MCF 10A (cell line): ENCODE data around the gene SST. TPM values are rescaled to one million over a fixed set of nuclear protein-coding genes. Genes with fewer than 3 reads are reported as not detected.

Experiments used
- BruUV-seq: library from RNA; stranded (reverse); fragments of 400-500 nt; replicated peaks from 2 replicates; lab custom pipeline; 2021; lab: Mats Ljungman, UMichigan
- CTCF ChIA-PET: fragments of 300-600 bp; sonication (Branson Sonifier 250); formaldehyde crosslinking; extraction: SDS; loops from one replicate; lab custom pipeline; 2021; ENCODE audit warnings: antibody characterized with exemption, inconsistent platforms; lab: Yijun Ruan, JAX
- POLR2A ChIA-PET: fragments of 300-600, 350-650 bp; sonication (Branson Sonifier 250); formaldehyde crosslinking; extraction: SDS; loops from one replicate; lab custom pipeline; 2020; ENCODE audit warnings: antibody characterized with exemption, inconsistent platforms; lab: Yijun Ruan, JAX
- DNase-seq: peaks from one replicate; pipeline ENCODE4 v3.0.0-alpha.2; 2018; ENCODE audit not compliant: unreplicated experiment
- H3K27ac Mint-ChIP-seq: one replicate; pipeline ENCODE4 v1.8.0; 2022; ENCODE audit warnings: mild to moderate bottlenecking, low read depth, mixed read lengths; ENCODE audit not compliant: unreplicated experiment
- H3K27me3 Mint-ChIP-seq: one replicate; pipeline ENCODE4 v1.8.0; 2022; ENCODE audit warnings: mixed read lengths; ENCODE audit not compliant: insufficient read depth, unreplicated experiment
- H3K36me3 Mint-ChIP-seq: one replicate; pipeline ENCODE4 v1.8.0; 2022; ENCODE audit warnings: mild to moderate bottlenecking, moderate library complexity, mixed read lengths; ENCODE audit not compliant: insufficient read depth, unreplicated experiment
- H3K4me1 Mint-ChIP-seq: one replicate; pipeline ENCODE4 v1.8.0; 2022; ENCODE audit warnings: mixed read lengths; ENCODE audit not compliant: insufficient read depth, unreplicated experiment
- H3K4me3 Mint-ChIP-seq: one replicate; pipeline ENCODE4 v1.8.0; 2022; ENCODE audit warnings: mild to moderate bottlenecking, moderate library complexity, mixed read lengths; ENCODE audit not compliant: unreplicated experiment
- H3K9me3 Mint-ChIP-seq: one replicate; pipeline ENCODE4 v1.8.0; 2022; ENCODE audit warnings: mixed read lengths; ENCODE audit not compliant: unreplicated experiment
- intact Hi-C: fragments of 100-400 bp; cut with micrococcal nuclease; formaldehyde crosslinking; loops from 2 replicates; pipeline ENCODE4 v1.14.1; 2022
- total RNA-seq: library from RNA; stranded (reverse); gene quantifications from 2 replicates; pipeline ENCODE4 v1.2.3, GENCODE V29; 2022
- TF ChIP-seq, protein P1 (sequence below): fragments of 200-600 bp; IDR thresholded peaks from one replicate; pipeline ENCODE4 v1.8.0; 2022; ENCODE audit warnings: antibody characterized with exemption, mild to moderate bottlenecking; ENCODE audit not compliant: unreplicated experiment

Gene SST
- total RNA-seq, 1 experiment from 2014 or later, result not detected

DNA sequence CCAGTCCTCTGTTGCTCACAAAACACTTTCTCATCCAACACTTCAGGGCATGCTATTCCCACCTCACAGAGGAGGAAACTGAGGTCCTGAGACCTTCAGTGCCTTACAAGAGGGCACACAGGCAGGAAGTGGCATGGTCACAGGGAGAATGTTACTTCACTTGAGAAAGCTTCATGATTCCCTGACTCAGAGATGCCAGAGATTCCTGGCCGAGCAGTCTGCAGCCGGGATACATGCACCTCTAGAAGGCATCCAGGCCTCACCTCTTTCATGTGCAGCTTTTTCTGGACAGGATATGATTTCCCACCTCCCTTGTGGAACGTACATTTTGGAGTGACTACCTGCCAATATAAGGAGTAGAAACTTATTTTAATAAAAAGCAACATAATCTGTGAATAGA is 2.8 kb upstream of the SST start:
- Mint-ChIP-seq H3K4me3 (no peak overlapping the region), H3K9me3 (no peaks in the 10 kb centered on the region), H3K27me3 (peaks cover 84% of the 10 kb centered on the region), H3K27ac (no peak overlapping the region), H3K36me3 (no peaks in the 10 kb centered on the region), H3K4me1 (no peaks in the 10 kb centered on the region)
- no TSS peak for BruUV-seq
- no peak for DNase-seq
- CTCF ChIA-PET, result interaction anchor here (2.8 to 19.7 kb wide), 2 partner anchors 58 to 348 kb away, joined by 9 to 629 read pairs; no protein-coding TSS in a partner anchor
- intact Hi-C loops, result no loop called here
- TF ChIP-seq, protein P1, sequence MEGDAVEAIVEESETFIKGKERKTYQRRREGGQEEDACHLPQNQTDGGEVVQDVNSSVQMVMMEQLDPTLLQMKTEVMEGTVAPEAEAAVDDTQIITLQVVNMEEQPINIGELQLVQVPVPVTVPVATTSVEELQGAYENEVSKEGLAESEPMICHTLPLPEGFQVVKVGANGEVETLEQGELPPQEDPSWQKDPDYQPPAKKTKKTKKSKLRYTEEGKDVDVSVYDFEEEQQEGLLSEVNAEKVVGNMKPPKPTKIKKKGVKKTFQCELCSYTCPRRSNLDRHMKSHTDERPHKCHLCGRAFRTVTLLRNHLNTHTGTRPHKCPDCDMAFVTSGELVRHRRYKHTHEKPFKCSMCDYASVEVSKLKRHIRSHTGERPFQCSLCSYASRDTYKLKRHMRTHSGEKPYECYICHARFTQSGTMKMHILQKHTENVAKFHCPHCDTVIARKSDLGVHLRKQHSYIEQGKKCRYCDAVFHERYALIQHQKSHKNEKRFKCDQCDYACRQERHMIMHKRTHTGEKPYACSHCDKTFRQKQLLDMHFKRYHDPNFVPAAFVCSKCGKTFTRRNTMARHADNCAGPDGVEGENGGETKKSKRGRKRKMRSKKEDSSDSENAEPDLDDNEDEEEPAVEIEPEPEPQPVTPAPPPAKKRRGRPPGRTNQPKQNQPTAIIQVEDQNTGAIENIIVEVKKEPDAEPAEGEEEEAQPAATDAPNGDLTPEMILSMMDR, result no peak
- POLR2A ChIA-PET, result interaction anchor here (0.6 to 0.7 kb wide), 2 partner anchors 9 to 48 kb away, joined by 3 to 5 read pairs; no protein-coding TSS in a partner anchor

DNA sequence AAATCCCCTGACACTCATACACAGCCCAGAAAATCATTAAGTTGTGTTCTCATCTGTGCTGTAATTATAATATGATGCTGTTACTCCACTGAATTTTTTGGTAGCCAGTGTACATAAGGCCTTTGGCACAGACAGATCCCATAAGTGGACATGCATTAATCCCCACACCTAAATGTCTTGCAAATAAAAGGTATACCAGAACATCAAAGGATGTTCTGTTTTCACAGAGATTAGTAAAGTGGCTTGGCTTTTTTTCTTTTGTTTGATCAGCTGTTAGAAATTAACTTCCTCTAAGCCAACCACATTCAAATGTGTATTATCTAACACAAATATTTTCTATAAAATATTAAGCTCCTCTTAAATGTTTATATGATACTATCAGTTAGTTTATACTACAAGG is 2.7 kb downstream of the SST start:
- CTCF ChIA-PET, result interaction anchor here (0.6 to 19.7 kb wide), 9 partner anchors 11 to 821 kb away, joined by 3 to 629 read pairs (median 4); no protein-coding TSS in a partner anchor
- intact Hi-C loops, result no loop called here

DNA sequence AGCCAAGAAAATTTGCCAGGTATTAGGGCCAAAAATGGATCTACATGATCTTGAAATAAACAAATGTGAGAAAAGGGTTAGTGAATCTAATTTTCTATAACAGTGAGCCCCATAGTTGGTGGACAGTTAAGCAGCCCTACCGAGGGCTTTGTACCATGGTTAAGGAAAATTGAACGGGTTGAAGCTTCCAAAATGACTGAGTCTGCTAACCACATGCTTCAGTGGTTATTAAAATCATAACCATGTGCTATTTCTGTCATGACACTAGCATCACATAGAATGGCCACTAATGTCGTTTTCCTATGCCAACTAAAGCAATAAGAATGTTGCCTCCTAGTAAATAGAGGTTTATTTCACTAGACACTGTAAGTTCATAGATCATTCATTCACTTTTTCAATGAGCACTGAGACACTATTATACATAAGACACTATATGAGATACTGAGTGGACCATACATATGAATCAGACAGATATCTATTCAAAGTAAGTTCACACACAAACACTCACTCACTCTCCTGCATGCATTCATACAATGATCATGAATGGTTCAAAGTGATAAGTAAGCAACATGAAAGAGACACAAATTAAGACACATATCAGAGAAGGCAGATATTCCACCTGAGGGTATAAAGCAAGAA is 4.3 kb downstream of the SST start:
- BruUV-seq, result no TSS peak
- ChIA-PET CTCF (interaction anchor here (0.7 to 4.8 kb wide), 2 partner anchors 12 to 373 kb away, joined by 4 to 32 read pairs; no protein-coding TSS in a partner anchor), POLR2A (no interaction called here)
- DNase-seq, result no peak
- no peaks in the 10 kb centered on the region for H3K36me3 Mint-ChIP-seq
- TF ChIP-seq, protein P1, result no peak
- no peak overlapping the region for H3K4me3 Mint-ChIP-seq
- no peak overlapping the region for H3K27ac Mint-ChIP-seq
- no peaks in the 10 kb centered on the region for H3K9me3 Mint-ChIP-seq
- H3K4me1 Mint-ChIP-seq, result no peaks in the 10 kb centered on the region
- H3K27me3 Mint-ChIP-seq, result peaks cover 69% of the 10 kb centered on the region
- intact Hi-C loops, result no loop called here

More for the DNA sequence above, 2.7 kb downstream of the SST start:
- Mint-ChIP-seq H3K36me3 (no peaks in the 10 kb centered on the region), H3K4me1 (no peaks in the 10 kb centered on the region), H3K27ac (no peak overlapping the region), H3K27me3 (peaks cover 84% of the 10 kb centered on the region), H3K9me3 (no peaks in the 10 kb centered on the region), H3K4me3 (no peak overlapping the region)
- no peak for DNase-seq
- no TSS peak for BruUV-seq
- TF ChIP-seq, protein P1, result no peak
- POLR2A ChIA-PET, result no interaction called here

DNA sequence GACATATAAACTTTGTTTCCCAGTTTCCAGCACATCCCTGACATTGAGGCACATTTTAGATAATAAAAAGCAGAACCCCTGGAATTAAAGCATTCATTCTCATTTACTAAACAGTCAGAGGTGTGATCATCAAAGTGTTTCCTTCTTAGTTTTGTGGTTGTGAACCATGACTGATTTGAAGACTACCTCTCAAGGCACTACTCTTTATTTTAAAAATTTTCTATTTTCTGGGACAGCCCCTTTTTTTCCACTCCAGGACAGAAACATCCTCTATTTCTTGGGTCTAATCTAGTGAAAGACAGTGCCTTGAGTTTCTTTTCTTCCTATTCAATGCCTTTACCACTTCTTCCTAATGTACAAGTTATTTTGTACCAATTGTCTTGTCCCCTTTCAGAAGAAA is 5.2 kb downstream of the SST start:
- H3K36me3 Mint-ChIP-seq, result no peaks in the 10 kb centered on the region
- H3K27me3 Mint-ChIP-seq, result peaks cover 61% of the 10 kb centered on the region
- DNase-seq, result no peak
- TF ChIP-seq, protein P1, result no peak
- H3K4me3 Mint-ChIP-seq, result no peak overlapping the region
- no peaks in the 10 kb centered on the region for H3K4me1 Mint-ChIP-seq
- no peak overlapping the region for H3K27ac Mint-ChIP-seq
- intact Hi-C loops, result no loop called here
- ChIA-PET CTCF (interaction anchor here (0.6 to 4.8 kb wide), 4 partner anchors 9 to 374 kb away, joined by 3 to 32 read pairs (median 8); no protein-coding TSS in a partner anchor), POLR2A (interaction anchor here (1.0 kb wide), 1 partner anchor 35 kb away, joined by 3 read pairs; no protein-coding TSS in a partner anchor)
- no TSS peak for BruUV-seq
- H3K9me3 Mint-ChIP-seq, result no peaks in the 10 kb centered on the region
